GM18951 (cell line): Measurements from ENCODE around the gene SH3BGRL2.
"Not testable (repeated sequence)": the region's sequence is repeated elsewhere in the genome, so short reads cannot be mapped to it uniquely, and the experiment has no call there.

Source experiments
- POLR2A ChIP-seq: IDR thresholded peaks from 4 replicates; pipeline ENCODE4 v1.6.1; 2011; ENCODE audit warnings: mild to moderate bottlenecking; ENCODE audit not compliant: insufficient read length, insufficient read depth; ENCODE audit errors: extremely low read depth
- in situ Hi-C: fragments of 300-500 bp; cut with MboI; formaldehyde crosslinking; loops from one replicate; pipeline ENCODE4 v1.12.0; 2022; ENCODE audit warnings: low sequenced_read_pairs, mixed read lengths, inconsistent platforms; ENCODE audit not compliant: unreplicated experiment

Gene SH3BGRL2

GRCh38 chr6:79734374-79734773, 103.2 kb downstream of the SH3BGRL2 start:
- TF ChIP-seq POLR2A, result no peak
- in situ Hi-C loops, result no loop called here

GRCh38 chr6:79735183-79735582, 104.1 kb downstream of the SH3BGRL2 start:
- TF ChIP-seq POLR2A, result no peak
- in situ Hi-C loops, result no loop called here

GRCh38 chr6:79737172-79737571, 106.0 kb downstream of the SH3BGRL2 start:
- in situ Hi-C loops, result no loop called here
- TF ChIP-seq POLR2A, result no peak

- TF ChIP-seq POLR2A, result no peak
These were observed 110.9 kb downstream of the SH3BGRL2 start for GRCh38 chr6:79742030-79742429.

GRCh38 chr6:79745282-79745681, 114.2 kb downstream of the SH3BGRL2 start:
- in situ Hi-C loops, result not testable (repeated sequence)

More at GRCh38 chr6:79742030-79742429, 110.9 kb downstream of the SH3BGRL2 start:
- in situ Hi-C loops, result no loop called here

- in situ Hi-C loops, result not testable (repeated sequence)
These were observed 115.2 kb downstream of the SH3BGRL2 start for GRCh38 chr6:79746325-79746724.

- TF ChIP-seq POLR2A, result no peak
- in situ Hi-C loops, result no loop called here
These were observed 119.7 kb downstream of the SH3BGRL2 start for GRCh38 chr6:79750806-79751205.
